ENCODE results near the gene KMT5C. TPM values are rescaled to one million over a fixed set of nuclear protein-coding genes. Genes with fewer than 3 reads are reported as not detected.
A peak's percentile ranks its signal among the peaks of the same experiment; 100 is the strongest.

KMT5C gene
- total RNA-seq, 4 donors from 2014 or later, result 5.3 to 22.9 (median 6.8) TPM

DNA sequence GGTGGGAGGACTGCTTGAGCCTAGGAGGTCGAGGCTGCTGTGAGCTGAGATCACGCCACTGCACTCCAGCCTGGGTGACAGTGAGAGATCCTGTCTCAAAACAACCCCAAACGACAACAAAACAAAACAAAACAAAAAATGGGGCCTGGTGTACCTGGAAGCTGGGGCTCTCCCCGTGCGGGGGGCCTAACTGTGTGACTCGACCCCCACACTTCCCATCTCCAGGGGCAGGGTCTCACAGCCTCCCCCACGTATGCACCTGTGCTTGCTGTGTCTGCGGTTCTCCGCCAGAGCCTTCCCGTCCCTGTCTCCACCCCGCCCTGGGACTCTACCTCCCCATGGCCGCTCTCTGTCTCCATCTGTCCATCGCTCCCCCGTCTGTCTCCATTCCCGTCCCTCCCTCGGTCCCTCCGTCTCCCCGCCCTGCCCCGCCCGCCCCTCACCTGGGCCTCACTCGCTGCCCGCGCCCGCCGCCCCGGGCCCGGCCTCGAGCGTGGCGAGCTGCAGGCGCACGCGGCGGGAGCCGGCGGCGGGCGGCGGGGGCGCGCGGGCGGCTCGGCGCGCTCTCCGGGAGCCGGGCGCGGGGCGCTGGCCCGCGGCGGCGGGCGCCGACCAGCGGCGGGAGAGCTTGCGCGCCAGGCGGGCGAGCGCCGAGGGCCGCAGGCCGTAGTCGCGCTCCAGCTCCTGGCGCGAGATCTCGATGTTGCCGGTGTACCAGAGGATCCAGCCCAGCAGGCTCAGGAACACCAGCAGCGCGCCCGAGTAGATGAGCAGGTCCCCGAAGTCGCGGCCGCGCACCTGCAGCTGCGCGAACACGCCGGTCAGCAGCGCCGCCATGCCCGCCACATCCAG lies 43.8 kb downstream of the KMT5C start:
- ATAC-seq (ENCODE audit: low FRiP score) (peak; percentile 39), DNase-seq (ENCODE audit: low spot score) (no peak)
- no peak for TF ChIP-seq CTCF (IDR thresholded peaks at IDR 0.05)

DNA sequence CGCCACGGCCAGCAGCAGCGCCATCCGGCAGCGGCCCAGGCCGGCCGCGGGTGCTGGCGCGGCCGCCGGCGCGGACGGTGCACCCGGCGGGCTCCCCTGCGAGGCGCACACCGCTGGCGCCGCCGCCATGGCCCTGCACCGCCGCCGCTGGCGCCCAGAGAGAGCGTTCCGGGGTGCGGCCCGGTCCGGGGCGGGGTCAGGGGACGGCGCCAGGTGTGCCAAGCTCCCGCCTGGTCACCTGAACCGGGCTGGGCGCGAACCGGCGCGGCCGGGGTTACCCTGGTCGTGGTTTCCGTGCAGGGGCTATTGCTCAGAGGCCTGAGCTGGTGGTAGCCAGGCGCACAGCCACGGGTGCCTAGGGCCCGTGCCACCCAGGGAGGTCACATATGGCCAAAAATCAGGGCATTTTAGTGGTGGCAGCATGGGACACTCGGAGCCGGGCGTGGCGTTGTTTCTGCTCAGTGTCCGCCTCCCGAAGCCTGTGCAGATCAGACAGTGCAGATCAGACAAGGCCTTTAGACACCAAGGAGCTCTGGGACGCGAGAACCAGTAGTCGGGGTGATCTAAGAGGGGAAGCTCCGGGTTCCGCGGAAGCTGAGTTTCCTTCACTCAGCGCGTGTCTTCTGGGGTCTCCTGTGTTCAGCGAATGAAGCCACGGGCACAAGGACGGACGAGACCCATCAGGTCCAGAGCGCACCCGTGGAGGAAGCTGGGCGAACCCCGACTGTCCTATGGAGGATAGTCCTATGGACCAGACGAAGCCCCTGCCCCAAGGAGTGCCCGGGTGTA lies 44.6 kb downstream of the KMT5C start, which contains the start of gene TMEM238:
Gene TMEM238 (minus strand): TSS at position 162 of the 789 bp plus-strand sequence. CDS start 33 bp downstream, at position 129.
- no peak for TF ChIP-seq CTCF (IDR thresholded peaks at IDR 0.05)
- DNase-seq (ENCODE audit: low spot score) (no peak), ATAC-seq (ENCODE audit: low FRiP score) (peak; percentile 1)

GRCh38 chr19:55384920-55385723 lies 45.4 kb downstream of the KMT5C start:
- ATAC-seq (ENCODE audit: low FRiP score), result peak; percentile 78
- TF ChIP-seq CTCF (IDR thresholded peaks at IDR 0.05), result no peak
- peak; percentile 91 for DNase-seq (ENCODE audit: low spot score)

- ATAC-seq (ENCODE audit: low FRiP score), result peak; percentile 87
Measured at GRCh38 chr19:55385724-55386492, 46.2 kb downstream of the KMT5C start, which contains the start of gene RPL28. Gene RPL28 (plus strand): TSS chr19:55385932. CDS start chr19:55386358, 426 bp downstream.

GRCh38 chr19:55386493-55386971 lies 46.9 kb downstream of the KMT5C start:
- no peak for TF ChIP-seq CTCF (IDR thresholded peaks at IDR 0.05)
- DNase-seq (ENCODE audit: low spot score), result no peak
- no peak for ATAC-seq (ENCODE audit: low FRiP score)

More at GRCh38 chr19:55385724-55386492, 46.2 kb downstream of the KMT5C start, which contains the start of gene RPL28:
- TF ChIP-seq CTCF (IDR thresholded peaks at IDR 0.05), result no peak
- DNase-seq (ENCODE audit: low spot score), result peak; percentile 94

All from omental fat pad (tissue), 4 donors.